Measurements from ENCODE around the gene MBNL1.
A peak's percentile ranks its signal among the peaks of the same experiment; 100 is the strongest.

The MBNL1 gene

DNA sequence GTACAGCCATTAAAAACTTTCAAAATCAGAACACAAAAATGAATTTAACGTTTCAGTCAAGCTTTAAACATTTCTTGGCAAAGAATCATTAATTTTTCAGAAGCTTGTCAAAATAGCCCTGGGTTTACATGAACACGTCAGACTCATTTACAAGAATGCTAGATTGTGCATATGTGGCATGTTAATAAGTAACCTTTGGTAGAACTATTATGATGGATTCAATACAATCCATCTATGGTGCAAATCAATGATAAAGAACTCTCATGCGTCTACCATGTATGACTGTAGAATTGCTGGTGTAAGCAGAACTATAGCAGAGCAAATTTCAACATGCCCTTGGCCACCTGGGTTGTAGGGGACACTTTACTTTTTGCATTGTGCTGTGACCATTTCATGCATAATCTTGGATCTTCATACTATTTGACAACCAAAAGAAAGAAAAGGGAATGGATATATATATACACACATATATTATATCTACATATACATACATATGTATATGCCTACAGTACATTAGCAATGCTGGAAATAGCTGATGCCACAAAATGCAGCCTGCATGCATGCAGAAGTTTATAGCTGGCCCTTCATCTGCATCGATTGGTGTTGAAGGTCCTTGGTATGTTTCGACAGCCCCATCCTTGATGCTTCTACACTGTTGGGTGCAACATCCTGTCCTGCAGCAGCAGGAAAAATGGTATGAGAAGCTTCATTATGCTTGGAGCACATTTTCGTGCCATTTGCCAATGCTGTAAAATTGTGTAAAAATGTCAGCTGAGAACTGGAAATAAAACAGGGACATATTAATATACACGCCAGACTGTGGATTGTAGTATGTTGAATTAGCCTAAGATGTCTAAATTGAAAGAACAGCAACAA is 189.0 kb downstream of the MBNL1 start:
- DNase-seq, result no peak

DNA sequence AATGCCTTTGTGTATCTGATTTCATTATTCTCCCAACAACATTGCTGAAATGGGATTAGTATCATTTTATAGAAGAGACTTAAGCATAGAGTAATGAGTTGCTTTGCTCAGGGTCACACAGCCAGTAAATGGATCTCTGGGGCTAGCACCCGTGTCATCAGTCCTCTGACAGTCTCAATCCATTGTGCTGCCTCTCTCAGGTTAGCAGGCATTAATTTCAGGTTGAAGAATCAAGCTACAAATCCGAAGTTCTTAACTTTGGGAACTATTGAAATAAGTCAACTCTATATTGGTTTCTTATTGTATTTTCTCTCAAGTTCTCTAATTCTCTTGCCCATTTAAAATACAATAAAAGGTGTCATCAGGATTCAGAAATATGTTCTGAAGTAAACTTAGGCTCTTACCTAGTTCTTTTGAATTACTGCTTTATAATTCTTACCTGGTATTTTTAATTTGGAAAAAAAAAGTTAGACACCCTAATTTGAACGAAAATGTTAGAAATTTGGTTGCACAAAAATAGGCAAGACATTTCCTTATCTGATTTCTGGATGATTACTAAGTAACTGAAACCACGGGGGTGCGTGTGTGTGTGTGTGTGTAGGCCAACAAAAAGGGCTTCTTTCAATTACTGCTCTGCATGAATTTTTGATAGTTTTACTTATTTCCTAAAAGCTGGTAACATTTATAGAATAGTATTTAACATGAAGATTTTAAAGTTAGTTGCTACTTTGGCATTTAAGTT is 189.8 kb downstream of the MBNL1 start:
- DNase-seq, result no peak

DNA sequence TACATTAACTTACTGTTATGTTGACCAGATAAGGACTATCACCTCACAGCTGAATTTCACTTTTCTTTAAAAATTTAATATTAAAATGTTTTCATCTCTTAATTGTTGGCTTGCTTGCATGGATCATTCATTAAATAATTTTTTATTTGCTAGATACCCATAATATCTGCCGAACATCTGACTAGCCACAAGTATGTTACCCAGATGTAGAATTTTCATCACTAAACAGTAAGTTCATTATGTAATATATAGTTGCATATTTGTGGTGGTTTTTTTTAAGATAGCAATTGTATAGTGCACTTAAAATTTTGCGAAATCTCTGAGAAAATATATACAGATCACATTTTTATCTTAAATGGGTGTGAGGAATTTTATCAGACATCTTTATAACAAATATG is 190.4 kb downstream of the MBNL1 start:
- no peak for DNase-seq

DNA sequence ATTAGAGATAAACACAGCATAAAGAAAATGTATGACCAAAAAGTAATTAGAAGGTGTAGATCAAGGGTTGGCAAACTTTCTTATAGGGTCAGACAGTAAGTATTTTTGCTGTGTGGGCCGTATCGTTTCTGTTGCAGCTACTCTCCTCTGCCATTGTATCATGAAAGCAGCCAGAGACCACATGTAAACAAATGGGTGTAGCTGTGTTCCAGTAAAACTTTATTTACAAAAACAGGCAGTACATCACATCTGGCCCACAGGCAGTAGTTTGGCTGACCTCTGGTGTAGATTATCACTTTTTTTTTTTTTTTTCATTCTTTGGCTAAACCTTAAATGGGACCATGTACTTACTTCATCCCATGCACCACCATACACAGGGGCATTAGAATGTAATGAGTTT is 190.8 kb downstream of the MBNL1 start:
- no peak for DNase-seq

GRCh38 chr3:152460936-152461335 is 192.2 kb downstream of the MBNL1 start:
- no peak for DNase-seq

- no peak for DNase-seq
These were observed 192.7 kb downstream of the MBNL1 start for GRCh38 chr3:152461460-152461859.

GRCh38 chr3:152466784-152467183 is 198.1 kb downstream of the MBNL1 start:
- DNase-seq, result no peak

DNA sequence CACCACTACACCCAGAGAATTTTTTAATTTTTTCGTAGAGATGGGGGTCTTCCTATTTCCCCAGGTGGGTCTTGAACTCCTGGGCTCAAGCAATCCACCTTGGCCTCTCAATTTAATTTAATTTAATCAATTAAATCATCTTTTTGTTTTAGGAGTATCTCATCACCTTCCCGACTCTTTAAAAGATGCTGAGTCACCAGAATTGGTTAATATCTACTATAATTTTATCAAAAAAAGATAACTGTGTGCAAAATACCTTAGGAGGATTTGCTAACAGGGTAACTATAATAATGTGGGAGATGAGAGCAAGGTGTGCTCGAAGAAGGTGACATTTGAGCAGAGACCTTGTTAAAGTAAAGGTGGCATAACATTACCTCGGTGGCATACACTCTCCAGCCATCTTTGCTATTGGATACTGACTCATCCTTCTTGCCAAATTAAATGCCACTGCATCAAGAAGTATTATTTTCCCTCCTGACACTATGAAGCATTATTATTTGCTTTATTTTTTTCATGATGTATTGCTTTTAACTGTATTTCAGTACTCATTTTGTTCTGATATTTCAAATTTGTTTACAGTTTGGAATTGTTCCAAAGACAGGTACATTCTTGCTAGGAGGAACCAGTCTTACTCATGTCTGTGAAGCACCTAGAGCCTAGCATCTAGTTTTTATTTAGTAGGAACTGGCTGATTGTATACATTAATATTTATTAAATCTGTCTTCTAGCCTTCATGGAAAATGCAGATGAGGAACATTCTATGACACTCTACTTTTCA is 200.7 kb downstream of the MBNL1 start:
- DNase-seq, result no peak

GRCh38 chr3:152470095-152470494 is 201.4 kb downstream of the MBNL1 start:
- no peak for DNase-seq

GRCh38 chr3:152470893-152471292 is 202.2 kb downstream of the MBNL1 start:
- DNase-seq, result no peak

DNA sequence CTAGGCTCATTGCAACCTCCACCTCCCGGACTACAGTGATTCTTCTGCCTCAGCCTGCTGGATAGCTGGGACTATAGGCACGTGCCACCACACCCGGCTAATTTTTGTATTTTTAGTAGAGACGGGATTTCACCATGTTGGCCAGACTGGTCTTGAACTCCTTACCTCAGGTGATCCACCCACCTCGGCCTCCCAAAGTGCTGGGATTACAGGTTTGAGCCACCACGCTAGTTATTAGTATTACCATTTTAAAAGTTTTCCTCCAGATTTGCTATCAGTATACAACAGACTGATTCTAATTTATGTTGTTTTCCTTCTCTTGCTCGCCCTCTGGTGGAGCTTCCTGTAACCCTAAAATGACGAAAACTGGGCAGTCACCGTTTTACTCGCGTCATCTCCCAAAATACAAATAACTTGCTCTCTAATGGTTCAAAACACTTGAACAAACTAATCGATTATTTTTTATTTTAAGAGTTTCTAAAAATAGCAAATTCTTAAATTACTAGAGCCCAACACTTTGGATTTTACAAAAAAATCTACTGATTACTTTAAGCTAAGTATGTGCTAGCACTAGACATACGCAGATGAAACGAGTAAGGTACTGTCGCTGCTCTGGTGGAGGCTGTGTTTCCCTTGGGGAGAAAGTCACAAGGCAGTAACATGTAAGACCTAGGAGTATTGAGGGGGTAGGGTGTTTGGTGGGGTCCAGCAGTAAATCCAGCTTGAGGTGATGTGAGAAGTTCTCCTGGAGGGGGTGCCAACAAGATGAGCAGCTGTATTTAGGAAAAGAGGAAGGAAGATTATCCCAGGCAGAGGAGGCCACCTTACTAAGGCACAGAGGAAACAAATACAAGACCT is 203.3 kb downstream of the MBNL1 start:
- peak; percentile 11 for DNase-seq

GRCh38 chr3:152472672-152472954 is 203.9 kb downstream of the MBNL1 start:
- no peak for DNase-seq

DNA sequence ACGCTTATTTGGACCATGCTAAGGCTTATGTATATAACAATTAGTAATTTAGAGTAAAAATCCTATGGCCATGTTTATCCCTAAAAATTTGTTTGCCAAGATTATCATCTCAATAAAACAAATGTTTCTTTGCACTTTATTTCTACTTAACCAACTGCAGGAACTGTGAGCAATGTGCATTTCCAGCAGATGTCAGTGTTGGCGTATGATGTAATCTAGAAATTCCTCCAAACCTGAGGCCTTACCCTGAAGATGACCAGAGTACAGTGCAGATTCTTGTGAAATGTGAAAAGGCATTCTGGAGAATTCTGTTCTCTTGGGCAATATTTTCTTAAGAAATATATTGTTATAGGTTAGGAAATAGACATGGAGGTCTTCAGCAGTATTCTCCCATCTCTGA is 205.9 kb downstream of the MBNL1 start:
- no peak for DNase-seq

DNA sequence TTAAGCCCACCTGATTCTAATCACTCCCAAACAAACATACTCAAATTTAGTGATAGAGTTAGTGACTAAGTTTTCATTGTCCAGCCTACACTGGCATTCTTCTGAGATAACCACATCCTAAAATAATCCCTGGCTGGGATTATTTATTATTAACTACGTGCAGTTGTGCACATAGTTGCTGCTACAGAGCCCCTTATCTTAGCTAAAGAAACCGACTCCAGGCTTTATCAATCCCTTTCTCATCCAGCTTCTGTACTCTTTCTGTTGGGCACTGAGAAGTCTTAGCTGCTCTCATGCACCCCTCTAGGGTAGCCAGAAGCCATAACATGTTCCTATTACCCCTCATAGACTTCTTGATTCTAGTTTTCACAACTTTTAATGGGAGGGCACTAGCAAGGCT is 208.7 kb downstream of the MBNL1 start:
- no peak for DNase-seq

- no peak for DNase-seq
These were observed 211.7 kb downstream of the MBNL1 start for GRCh38 chr3:152480282-152480953.

GRCh38 chr3:152486364-152486763 is 217.6 kb downstream of the MBNL1 start:
- DNase-seq, result no peak

DNA sequence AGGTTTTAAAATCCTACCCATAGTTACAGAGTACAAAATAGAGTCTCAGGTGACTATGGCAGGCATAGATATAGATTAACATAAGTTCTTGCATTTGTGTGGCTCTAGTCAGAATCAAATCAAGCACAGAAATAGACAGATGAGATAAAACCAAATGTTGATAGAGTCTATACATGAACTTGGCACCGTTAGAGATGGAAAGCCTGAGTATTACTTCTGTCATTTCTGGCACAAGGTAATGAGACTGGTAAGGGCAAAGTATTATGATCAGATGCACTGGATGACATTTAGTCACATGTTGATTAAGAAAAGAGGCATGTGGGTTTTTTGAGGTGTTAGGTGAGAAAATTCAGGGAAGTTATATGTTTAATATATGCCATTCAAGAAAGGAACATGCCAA is 219.7 kb downstream of the MBNL1 start:
- no peak for DNase-seq

DNA sequence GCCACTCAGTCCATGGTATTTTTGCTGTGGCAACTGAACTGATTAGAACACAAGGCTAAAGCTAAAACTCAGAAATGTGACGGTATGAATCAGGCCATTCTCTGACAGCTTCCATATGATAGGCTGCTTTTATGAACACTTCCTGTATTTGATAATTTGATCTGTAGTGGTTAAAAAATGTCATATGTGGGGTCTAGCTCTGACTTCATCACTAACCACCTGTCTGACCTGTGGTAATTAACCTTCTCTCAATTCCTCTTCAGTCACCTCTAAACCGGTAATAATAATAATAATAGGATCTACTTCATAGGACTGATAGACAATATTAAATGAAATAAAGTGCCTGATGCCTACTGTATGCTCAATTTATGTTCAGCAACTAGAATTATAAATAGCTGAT is 223.2 kb downstream of the MBNL1 start:
- no peak for DNase-seq

DNA sequence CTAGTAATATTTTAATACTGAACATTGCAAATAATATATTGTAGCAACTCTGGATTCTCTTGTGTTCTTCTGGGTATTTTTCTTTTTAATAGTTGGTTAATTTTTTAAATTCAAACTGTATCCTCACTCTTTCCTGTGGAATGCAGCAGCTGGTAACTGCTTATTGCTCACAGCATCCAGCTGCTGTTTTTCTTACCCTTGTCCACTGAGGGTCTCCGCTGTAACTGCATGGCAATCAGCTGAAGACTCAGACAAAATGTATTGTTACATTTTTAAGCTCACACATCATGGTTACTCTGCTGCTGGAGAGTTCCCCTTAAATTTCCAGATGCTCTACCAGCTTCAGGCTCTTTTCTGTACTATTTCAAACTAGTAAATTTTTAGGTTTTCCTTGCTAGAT is 227.6 kb downstream of the MBNL1 start:
- DNase-seq, result no peak

- DNase-seq, result no peak
These were observed 228.0 kb downstream of the MBNL1 start for GRCh38 chr3:152496716-152497115.

DNA sequence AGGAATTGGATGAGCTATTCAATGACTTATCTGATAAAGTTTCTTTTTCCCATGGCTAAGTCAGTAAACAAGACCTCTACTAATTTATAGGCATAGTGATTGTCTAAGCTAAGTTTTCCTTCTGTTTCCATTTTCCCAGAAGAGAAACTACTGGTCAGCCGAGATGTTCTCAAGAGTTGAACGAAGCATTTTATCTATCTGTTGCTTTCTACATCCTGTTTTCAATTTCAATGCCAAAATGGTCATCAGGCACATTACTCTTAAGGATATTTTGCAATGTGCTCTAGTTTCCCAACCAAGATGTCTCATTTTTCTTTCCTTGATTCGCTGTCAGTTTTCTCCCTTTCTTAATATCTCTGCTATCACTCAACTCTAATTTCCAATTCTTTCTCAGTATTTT is 228.7 kb downstream of the MBNL1 start:
- DNase-seq, result no peak

DNA sequence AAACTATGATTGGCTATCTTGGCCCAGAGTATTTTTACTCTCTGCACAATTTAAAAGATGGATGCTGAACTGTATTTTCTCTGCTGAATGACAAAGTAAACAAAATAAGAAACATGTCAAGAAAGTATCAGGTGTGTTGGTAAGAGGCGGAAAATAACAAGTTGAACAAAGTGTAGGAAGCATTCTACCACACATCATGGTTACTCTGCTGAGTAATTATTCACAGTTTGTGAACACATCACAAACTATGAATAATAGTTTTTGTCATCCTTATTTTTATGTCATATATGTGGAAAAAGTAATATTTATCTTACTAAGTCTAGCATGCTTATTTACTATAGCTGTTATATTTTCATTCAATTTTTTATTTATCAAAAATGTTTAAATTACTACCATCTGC is 229.2 kb downstream of the MBNL1 start:
- DNase-seq, result no peak

All from DMS 273 treated with DMSO at 0.1 percent for 48 hours (cell line).